C4-2B (cell line): ENCODE measurements around the gene GRIN3A.
"Not testable (repeated sequence)": the region's sequence is repeated elsewhere in the genome, so short reads cannot be mapped to it uniquely, and the experiment has no call there.

Experiments used
- H3K27ac ChIP-seq: fragments of 450-650 bp; 2 replicates; pipeline ENCODE4 v1.5.1; 2017
- ZFX ChIP-seq: fragments of 450-650 bp; IDR thresholded peaks from 2 replicates; pipeline ENCODE4 v1.6.1; 2017
- TF ChIP-seq, protein P1 (sequence below): fragments of 450-650 bp; conservative IDR thresholded peaks from 2 replicates; pipeline ENCODE4 v1.5.1; 2017; ENCODE audit warnings: mild to moderate bottlenecking

The GRIN3A gene

DNA sequence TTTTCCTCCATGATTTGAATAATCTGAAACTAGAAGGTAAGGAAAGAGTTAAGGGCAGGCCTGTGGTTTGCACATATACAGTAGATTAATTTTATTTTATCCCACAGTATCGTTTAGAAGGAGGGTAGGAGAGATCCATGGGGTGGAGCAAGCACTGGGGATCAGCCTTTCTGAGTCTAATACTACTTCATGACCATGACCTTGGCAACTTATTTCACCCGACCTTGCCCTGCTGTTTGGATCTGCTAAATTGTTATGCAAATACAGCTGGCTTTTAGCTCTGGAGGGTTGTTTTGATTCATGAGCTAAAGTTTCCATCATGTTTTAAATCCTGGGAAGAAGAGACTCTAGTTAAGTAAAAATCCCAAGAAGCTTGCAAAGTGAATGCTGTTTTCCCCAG lies 864 bp upstream of the GRIN3A start:
- no peak for TF ChIP-seq ZFX
- TF ChIP-seq, protein P1, sequence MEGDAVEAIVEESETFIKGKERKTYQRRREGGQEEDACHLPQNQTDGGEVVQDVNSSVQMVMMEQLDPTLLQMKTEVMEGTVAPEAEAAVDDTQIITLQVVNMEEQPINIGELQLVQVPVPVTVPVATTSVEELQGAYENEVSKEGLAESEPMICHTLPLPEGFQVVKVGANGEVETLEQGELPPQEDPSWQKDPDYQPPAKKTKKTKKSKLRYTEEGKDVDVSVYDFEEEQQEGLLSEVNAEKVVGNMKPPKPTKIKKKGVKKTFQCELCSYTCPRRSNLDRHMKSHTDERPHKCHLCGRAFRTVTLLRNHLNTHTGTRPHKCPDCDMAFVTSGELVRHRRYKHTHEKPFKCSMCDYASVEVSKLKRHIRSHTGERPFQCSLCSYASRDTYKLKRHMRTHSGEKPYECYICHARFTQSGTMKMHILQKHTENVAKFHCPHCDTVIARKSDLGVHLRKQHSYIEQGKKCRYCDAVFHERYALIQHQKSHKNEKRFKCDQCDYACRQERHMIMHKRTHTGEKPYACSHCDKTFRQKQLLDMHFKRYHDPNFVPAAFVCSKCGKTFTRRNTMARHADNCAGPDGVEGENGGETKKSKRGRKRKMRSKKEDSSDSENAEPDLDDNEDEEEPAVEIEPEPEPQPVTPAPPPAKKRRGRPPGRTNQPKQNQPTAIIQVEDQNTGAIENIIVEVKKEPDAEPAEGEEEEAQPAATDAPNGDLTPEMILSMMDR = no peak
- H3K27ac ChIP-seq = no peak overlapping the region

DNA sequence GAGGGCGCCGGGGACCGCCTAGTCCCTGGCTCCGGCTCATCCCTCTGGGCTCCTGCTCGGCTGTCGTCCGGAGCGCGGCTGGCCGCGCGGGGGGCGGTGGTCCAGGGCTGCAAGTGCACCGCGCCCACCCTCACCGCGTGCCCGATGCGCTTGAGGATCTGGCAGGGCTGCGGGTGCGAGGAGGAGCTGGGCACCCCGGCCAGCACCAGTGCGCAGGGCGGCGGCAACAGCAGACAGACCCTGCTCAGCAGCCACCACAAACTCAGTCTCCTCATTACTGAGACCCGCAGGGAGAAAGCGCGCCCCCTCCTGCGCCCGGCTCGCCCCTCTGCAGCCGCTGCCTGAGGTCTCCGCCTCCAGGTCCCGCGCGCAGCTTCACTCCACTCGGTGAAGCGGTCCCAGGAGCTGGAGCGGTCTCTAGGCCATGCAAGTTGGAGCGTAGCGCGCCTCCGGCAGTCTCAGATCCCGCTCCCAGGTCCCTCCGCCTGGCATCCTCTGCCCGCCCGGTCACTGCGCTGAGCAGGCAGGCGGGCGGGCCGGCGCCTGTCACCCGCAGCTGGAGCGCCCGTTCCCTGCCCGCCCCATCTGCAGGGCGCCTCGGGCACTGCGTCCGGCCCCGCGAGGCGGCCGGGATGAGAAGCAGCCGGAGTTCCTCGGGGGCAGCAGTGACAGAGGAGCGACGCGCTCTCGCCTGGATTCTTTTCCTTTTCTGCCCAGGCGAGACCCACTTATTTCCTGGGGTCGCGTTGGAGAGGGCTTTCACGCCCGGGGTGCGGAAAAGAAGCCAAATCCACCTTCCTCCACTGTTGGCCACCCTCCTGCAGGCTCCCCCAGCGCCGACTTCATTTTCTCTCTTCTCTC lies 512 bp downstream of the GRIN3A start:
- TF ChIP-seq, protein P1 = no peak
- TF ChIP-seq ZFX = no peak
- H3K27ac ChIP-seq = peak overlapping the region; percentile 70

DNA sequence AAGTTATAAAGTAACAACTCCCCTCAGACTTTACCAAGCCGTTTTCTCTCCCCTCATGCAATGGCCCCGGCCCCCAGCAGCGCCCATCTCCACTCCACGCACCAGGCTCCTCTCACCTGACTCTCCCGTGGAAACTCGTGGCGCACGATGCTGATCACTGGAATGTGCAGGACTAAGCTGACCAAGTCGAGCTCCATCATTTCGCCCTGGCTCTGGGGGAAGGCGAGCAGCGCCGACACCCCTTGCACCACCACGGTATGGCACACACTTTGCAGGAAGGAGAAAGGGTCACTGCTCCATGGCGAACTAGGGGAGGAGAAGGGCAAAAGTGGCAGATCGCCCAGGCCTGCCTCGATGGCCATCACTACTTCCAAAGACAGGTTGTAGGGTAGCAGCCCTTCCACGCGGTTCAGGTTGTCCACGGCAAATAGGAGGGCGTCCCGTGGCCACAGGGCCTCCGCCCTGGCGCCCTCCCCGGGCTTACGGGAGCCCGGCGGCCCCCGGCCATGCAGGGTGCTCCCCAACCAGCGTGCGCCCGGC lies 1.2 kb downstream of the GRIN3A start:
- TF ChIP-seq, protein P1 = no peak
- TF ChIP-seq ZFX = no peak
- H3K27ac ChIP-seq = peak overlapping the region; percentile 70

DNA sequence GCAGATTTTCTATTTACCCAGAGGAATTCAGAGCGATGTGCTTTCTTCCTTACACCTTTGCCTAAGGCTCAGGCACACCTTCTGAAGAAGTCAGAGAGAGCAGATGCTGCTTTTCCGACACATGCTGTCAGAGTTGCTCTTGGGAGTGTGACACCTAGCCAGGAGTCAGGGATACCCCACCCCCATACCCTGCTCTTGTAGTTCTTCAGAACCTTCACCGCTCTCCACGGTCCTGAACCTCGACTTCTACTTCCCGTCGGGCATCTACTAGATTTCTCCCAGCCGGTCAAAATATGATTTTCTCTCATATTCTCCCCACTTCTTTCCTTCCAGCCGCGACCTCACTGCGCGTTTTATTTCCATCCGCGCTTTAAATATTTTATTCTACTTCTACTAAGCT lies 1.7 kb downstream of the GRIN3A start:
- H3K27ac ChIP-seq = peak overlapping the region; percentile 70; the same call in 1 of the 2 replicates
- TF ChIP-seq, protein P1 = no peak
- TF ChIP-seq ZFX = no peak

DNA sequence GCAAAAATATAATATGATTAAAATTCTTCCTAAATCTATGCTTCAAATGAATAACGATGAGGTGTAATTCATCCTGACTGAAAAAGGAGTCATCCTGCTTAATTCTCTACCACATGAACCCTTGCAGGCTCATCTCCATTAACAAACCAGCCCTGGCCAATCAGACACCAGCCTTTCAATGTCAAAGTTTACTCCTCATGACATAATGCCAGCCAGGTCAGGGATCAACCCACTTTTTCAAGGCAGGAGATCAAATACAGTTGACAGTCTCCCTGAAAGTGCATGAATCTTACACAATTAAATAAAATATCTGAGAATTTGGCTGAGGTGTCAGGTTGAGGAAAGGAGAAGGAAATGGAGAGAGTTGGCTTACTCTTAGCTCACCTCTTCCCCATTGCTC lies 7.0 kb downstream of the GRIN3A start:
- TF ChIP-seq ZFX = no peak
- TF ChIP-seq, protein P1 = no peak
- no peak overlapping the region for H3K27ac ChIP-seq

DNA sequence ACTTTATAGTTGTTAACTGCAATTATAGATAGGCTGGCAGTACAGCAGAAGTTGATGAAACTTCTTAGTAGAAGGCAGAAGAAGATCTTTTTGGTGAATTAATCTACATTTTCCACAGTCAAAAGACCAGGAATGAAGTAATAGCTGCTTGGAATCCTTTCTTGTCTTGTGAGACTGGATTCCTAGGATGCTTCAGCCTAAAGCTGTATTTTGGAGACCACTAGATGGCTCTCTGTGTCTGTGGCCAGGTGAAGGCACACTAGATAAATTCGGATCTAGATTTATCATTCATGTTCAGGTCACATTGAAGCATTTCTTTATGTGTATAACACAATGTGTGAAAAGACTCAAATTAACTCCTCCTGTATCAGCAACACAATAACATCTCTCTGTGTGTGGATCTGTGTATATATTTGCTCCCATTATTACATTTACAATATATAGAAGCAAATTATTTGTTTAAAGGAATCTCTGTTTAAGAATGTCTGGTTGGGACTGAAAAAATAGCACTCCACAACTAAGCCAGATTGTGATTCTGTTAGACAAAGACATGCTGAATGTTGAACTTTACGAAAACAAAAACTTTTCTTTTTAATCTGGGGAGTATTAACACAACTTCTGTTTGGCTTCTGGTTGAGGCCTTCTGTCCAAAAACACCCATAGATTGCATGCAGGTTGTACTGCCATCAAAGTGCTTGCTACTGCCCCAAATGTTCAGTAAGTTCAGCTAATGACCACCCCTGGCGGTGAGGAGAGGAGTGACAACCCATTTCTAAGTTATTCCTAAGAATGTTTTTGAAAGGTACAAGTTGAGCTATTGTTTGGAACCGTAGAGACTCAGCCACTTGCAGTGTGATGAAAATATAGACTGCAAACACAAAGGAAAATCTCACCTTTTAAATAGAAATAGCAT lies 10.6 kb downstream of the GRIN3A start:
- no peak overlapping the region for H3K27ac ChIP-seq
- TF ChIP-seq, protein P1 = peak; percentile 90
- no peak for TF ChIP-seq ZFX

DNA sequence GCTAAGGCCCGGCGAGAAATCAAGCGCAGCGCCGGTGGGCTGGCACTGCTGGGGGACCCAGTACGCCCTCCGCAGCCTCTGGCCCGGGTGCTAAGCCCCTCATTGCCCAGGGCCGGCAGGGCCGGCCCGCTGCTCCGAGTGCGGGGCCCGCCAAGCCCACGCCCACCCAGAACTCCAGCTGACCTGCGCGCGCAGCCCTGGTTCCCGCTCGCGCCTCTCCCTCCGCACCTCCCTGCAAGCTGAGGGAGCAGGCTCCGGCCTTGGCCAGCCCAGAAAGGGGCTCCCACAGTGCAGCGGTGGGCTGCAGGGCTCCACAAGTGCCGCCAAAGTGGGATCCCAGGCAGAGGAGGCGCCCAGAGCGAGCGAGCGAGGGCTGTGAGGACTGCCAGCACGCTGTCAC lies 14.2 kb downstream of the GRIN3A start:
- not testable (repeated sequence) for H3K27ac ChIP-seq
